ENCODE data around the gene CLDN5.

The CLDN5 gene

GRCh38 chr22:19524170-19525115, at the start of gene CLDN5:
Gene CLDN5, minus strand, starts transcription at chr22:19524410. Its CDS starts 155 bp downstream, at chr22:19524255.
- no peak for DNase-seq (ENCODE audit: low read depth in 2 of 2)

- no peak for DNase-seq (ENCODE audit: low read depth in 2 of 2)
Observed at GRCh38 chr22:19571995-19572394, 47.8 kb upstream of the CLDN5 start.

- DNase-seq (ENCODE audit: low read depth in 2 of 2) = no peak
Observed at GRCh38 chr22:19571207-19571795, 47.1 kb upstream of the CLDN5 start.

- no peak for DNase-seq (ENCODE audit: low read depth in 2 of 2)
Observed at GRCh38 chr22:19569976-19570375, 45.8 kb upstream of the CLDN5 start.

- no peak for DNase-seq (ENCODE audit: low read depth in 2 of 2)
Observed at GRCh38 chr22:19569276-19569640, 45.0 kb upstream of the CLDN5 start.

GRCh38 chr22:19568337-19569275, 44.4 kb upstream of the CLDN5 start:
- DNase-seq (ENCODE audit: low read depth in 2 of 2) = no peak

GRCh38 chr22:19567157-19568009, 43.2 kb upstream of the CLDN5 start:
- no peak for DNase-seq (ENCODE audit: low read depth in 2 of 2)

GRCh38 chr22:19566279-19567156, 42.3 kb upstream of the CLDN5 start:
- DNase-seq (ENCODE audit: low read depth in 2 of 2) = no peak

- DNase-seq (ENCODE audit: low read depth in 2 of 2) = no peak
Observed at GRCh38 chr22:19565382-19566278, 41.4 kb upstream of the CLDN5 start.

GRCh38 chr22:19559956-19560355, 35.7 kb upstream of the CLDN5 start:
- no peak for DNase-seq (ENCODE audit: low read depth in 2 of 2)

GRCh38 chr22:19559324-19559811, 35.2 kb upstream of the CLDN5 start:
- DNase-seq (ENCODE audit: low read depth in 2 of 2) = no peak

- no peak for DNase-seq (ENCODE audit: low read depth in 2 of 2)
Observed at GRCh38 chr22:19556963-19557545, 32.8 kb upstream of the CLDN5 start.

- DNase-seq (ENCODE audit: low read depth in 2 of 2) = no peak
Observed at GRCh38 chr22:19555651-19556050, 31.4 kb upstream of the CLDN5 start.

- no peak for DNase-seq (ENCODE audit: low read depth in 2 of 2)
Observed at GRCh38 chr22:19554834-19555404, 30.7 kb upstream of the CLDN5 start.

- DNase-seq (ENCODE audit: low read depth in 2 of 2) = no peak
Observed at GRCh38 chr22:19553201-19553600, 29.0 kb upstream of the CLDN5 start.

- DNase-seq (ENCODE audit: low read depth in 2 of 2) = no peak
Observed at GRCh38 chr22:19550382-19550781, 26.2 kb upstream of the CLDN5 start.

- DNase-seq (ENCODE audit: low read depth in 2 of 2) = no peak
Observed at GRCh38 chr22:19549428-19549827, 25.2 kb upstream of the CLDN5 start.

- no peak for DNase-seq (ENCODE audit: low read depth in 2 of 2)
Observed at GRCh38 chr22:19548964-19549363, 24.8 kb upstream of the CLDN5 start.
